IPS-20b (cell line): ENCODE data around the gene PLCD4.

Source experiments
- H3K27ac ChIP-seq: one replicate; pipeline ENCODE4 v1.5.1; 2013; ENCODE audit warnings: low read length
- H3K27me3 ChIP-seq: 2 replicates; pipeline ENCODE4 v1.6.1; 2013; ENCODE audit warnings: mild to moderate bottlenecking, low read length, inconsistent platforms; ENCODE audit not compliant: insufficient read depth
- H3K36me3 ChIP-seq: 2 replicates; pipeline ENCODE4 v1.6.1; 2013; ENCODE audit warnings: low read depth, mild to moderate bottlenecking, inconsistent platforms, low read length, moderate library complexity; ENCODE audit not compliant: insufficient read depth
- H3K4me1 ChIP-seq: 2 replicates; pipeline ENCODE4 v1.6.1; 2013; ENCODE audit warnings: mild to moderate bottlenecking, control low read depth, inconsistent platforms, low read length, moderate library complexity; ENCODE audit not compliant: insufficient read depth
- H3K4me3 ChIP-seq: 2 replicates; pipeline ENCODE4 v1.5.1; 2013; ENCODE audit warnings: mild to moderate bottlenecking, low read length, inconsistent platforms
- H3K9ac ChIP-seq: 2 replicates; pipeline ENCODE4 v1.6.1; 2013; ENCODE audit warnings: low read depth, mild to moderate bottlenecking, inconsistent platforms, low read length, moderate library complexity
- H3K9me3 ChIP-seq: 2 replicates; pipeline ENCODE4 v1.6.1; 2013; ENCODE audit warnings: mild to moderate bottlenecking, low read depth, low read length, inconsistent platforms; ENCODE audit not compliant: insufficient read depth

The PLCD4 gene

DNA sequence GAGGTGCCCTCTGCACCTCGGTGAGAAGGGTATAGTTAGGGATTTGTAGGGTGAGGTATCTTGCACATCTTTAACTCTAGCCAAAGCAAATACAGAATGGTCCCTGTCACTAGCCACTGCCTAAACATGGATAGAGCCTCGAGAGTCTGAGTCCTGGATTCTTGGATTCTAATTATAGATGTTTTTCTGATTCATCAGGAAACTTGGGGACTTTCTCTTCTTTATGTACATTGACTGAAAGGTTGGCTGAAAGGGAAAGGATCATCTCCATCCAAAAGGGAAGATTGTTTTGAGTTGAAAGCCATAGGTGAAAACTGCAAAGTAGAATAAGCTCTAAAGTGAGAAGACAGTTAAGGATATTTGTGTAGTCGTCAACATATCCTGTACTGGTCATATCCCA is 72.4 kb downstream of the PLCD4 start:
- Histone ChIP-seq H3K36me3 (peaks cover 54% of the 10 kb centered on the region), H3K9me3 (no peaks in the 10 kb centered on the region)

More for the DNA sequence above, 72.4 kb downstream of the PLCD4 start:
- Histone ChIP-seq H3K9ac (no peak overlapping the region), H3K27ac (no peak overlapping the region), H3K27me3 (no peaks in the 10 kb centered on the region), H3K4me1 (no peaks in the 10 kb centered on the region), H3K4me3 (no peak overlapping the region)
